Uterus (tissue), 2 donors: ENCODE data around the gene KIF1A.

Experiments
- CTCF ChIP-seq, 4 experiments: fragments of 200-600 bp in 2 of 4; fragments of 450-650 bp in 2 of 4; sonication (generic) in 2 of 4; IDR thresholded peaks; one replicate each; pipeline ENCODE4 v1.5.1; 2016 to 2019; ENCODE audit warnings: antibody characterized with exemption in 4 of 4, mild to moderate bottlenecking in 2 of 4, moderate library complexity in 1 of 4
- POLR2A ChIP-seq, 2 donors: fragments of 450-650 bp; IDR thresholded peaks; one replicate each; pipeline ENCODE4 v1.6.1; 2016; ENCODE audit warnings: antibody characterized with exemption in 2 of 2, mild to moderate bottlenecking in 1 of 2, moderate library complexity in 1 of 2

- TF ChIP-seq CTCF (IDR thresholded peaks at IDR 0.05) (no peak), POLR2A (IDR thresholded peaks at IDR 0.05) (no peak)
Observed at GRCh38 chr2:240717181-240717641, 102.8 kb downstream of the KIF1A start.
